ENCODE measurements around the gene TRAPPC3.
"Not testable (repeated sequence)": the region's sequence is repeated elsewhere in the genome, so short reads cannot be mapped to it uniquely, and the experiment has no call there.

The TRAPPC3 gene

DNA sequence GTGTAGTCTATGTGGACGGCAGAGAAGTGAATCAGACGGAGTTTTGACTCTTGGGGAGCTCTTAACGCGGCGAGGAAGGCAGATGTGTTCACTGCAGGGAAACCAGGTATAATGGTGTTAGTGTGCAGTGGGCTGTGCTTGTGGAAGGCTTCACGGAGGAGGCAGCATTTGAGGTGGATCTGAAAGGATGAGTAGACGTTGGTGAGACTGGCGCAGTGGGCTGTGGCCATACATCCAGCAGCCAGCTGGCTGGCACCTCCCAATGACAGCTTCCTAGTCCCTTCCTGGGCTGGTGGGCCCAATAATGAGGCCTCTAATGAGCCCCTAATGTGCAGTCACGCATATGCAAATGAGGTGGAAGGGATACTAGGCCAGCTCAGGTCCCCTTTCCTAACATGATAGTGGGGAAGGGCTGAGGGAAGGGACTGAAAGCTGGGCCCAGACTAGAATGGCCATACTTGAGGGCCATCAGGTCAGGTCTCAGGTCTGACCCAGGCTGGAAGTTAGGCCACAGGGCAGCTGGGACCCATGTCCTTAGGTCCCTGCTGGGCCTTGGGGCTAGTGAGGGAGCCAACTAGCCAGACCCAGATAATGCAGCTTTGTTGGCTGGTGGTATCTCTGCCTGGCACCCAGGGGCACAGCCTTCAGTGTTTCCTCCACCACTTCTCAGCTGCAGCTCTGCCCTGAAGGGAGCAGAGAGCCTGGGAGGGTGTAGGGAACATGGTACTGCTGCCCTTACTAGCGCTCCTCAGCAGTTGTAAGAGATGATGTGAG, 10.5 kb upstream of the TRAPPC3 start:
- CTCF ChIA-PET: interaction anchor here (0.6 to 1.8 kb wide), 4 partner anchors 10 to 73 kb away, joined by 3 to 20 read pairs (median 4); partner anchors contain the start of gene TRAPPC3
- no peak for DNase-seq (ENCODE audit: extremely low spot score)
- TF ChIP-seq, protein P1, sequence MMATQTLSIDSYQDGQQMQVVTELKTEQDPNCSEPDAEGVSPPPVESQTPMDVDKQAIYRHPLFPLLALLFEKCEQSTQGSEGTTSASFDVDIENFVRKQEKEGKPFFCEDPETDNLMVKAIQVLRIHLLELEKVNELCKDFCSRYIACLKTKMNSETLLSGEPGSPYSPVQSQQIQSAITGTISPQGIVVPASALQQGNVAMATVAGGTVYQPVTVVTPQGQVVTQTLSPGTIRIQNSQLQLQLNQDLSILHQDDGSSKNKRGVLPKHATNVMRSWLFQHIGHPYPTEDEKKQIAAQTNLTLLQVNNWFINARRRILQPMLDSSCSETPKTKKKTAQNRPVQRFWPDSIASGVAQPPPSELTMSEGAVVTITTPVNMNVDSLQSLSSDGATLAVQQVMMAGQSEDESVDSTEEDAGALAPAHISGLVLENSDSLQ (IDR thresholded peaks at IDR 0.05): no peak
- TF ChIP-seq BHLHE40 (IDR thresholded peaks at IDR 0.05; ENCODE audit: borderline replicate concordance) (no peak), SP1 (IDR thresholded peaks at IDR 0.05) (no peak)
- POLR2A ChIA-PET: interaction anchor here (1.2 to 5.5 kb wide), 3 partner anchors 10 to 64 kb away, joined by 4 to 42 read pairs (median 9); partner anchors contain the start of genes THRAP3 and TRAPPC3

DNA sequence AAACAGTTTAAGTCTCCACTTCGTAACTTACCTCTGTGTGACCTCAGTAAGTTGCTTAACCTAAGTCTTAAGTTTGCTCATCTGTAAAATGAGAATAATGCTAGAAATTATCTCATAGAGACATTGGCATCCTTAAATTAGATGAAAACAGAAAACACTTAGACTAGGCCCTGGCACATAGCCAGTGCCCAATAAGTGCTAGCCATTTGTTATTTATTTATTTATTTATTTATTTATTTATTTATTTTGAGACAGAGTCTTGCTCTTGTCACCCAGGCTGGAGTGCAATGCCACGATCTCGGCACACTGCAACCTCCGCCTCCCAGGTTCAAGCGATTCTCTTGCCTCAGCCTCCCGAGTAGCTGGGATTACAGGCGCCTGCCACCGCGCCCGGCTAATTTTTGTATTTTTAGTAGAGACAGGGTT, 9.6 kb upstream of the TRAPPC3 start:
- CTCF ChIA-PET; DNase-seq (ENCODE audit: extremely low spot score): not testable (repeated sequence)
- POLR2A ChIA-PET: interaction anchor here (1.2 to 5.5 kb wide), 2 partner anchors 9 to 29 kb away, joined by 4 to 42 read pairs; partner anchors contain the start of gene TRAPPC3

DNA sequence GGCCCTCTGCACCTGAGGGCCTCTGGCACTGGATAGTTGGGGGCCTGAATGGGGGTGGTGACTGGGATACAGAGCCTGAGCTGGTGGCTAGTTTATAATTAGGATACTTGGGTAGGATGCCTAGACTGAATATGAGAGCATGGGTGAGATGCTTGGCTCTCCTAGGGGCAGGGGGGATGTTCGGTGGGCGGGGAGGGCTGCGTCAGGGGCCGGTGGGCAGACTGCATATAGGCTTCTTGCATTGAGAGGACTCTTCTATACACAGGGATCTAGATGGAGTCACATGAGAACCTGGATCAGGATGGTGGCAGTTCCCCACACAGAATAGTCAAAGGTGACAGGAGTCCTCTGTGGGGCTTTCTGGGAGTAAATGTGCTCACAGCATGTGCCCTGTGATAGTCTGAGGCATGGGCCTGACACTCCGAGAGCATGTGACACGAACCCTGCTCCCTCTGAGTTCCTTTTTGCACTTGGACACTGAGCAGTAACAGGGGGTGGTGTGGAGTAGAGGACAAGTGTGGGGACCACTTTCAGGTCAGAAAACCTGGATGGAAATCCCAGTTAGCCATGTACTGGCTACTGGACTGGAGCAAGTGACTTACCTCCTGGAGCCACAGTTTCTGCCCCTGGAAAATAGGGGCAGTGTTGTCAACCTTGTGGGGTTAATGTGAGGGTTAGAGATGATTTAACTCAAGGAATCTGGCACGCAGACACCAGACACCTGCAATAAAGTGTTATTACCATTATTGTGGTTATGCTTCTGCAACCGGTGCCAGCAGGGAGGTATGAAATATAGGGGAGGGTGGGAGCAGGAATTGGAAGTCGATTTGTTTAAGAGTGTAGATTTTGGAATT, 8.9 kb upstream of the TRAPPC3 start:
- CTCF ChIA-PET: no interaction called here
- DNase-seq (ENCODE audit: extremely low spot score): no peak
- no peak for TF ChIP-seq ZNF384 (IDR thresholded peaks at IDR 0.05)
- TF ChIP-seq FOXK2 (IDR thresholded peaks at IDR 0.05): no peak
- TF ChIP-seq TARDBP (IDR thresholded peaks at IDR 0.05): no peak
- TF ChIP-seq, protein P1 (IDR thresholded peaks at IDR 0.05): no peak
- TF ChIP-seq SUZ12 (IDR thresholded peaks at IDR 0.05): no peak
- no peak for TF ChIP-seq LEF1 (IDR thresholded peaks at IDR 0.05; ENCODE audit: borderline replicate concordance)
- no peak for TF ChIP-seq CTBP1 (IDR thresholded peaks at IDR 0.05; ENCODE audit: borderline replicate concordance)
- TF ChIP-seq HDGF (IDR thresholded peaks at IDR 0.05; ENCODE audit: borderline replicate concordance): no peak
- TF ChIP-seq FOXA1 (IDR thresholded peaks at IDR 0.05): no peak
- no peak for TF ChIP-seq ARNT (IDR thresholded peaks at IDR 0.05)
- no peak for TF ChIP-seq ELF4 (IDR thresholded peaks at IDR 0.05)
- no peak for TF ChIP-seq FOXM1 (IDR thresholded peaks at IDR 0.05; ENCODE audit: borderline replicate concordance)
- no peak for TF ChIP-seq SP1 (IDR thresholded peaks at IDR 0.05)
- no peak for TF ChIP-seq NFRKB (IDR thresholded peaks at IDR 0.05)
- POLR2A ChIA-PET: interaction anchor here (5.5 kb wide), 1 partner anchor 8 kb away, joined by 42 read pairs; the partner anchor contains the start of gene TRAPPC3

DNA sequence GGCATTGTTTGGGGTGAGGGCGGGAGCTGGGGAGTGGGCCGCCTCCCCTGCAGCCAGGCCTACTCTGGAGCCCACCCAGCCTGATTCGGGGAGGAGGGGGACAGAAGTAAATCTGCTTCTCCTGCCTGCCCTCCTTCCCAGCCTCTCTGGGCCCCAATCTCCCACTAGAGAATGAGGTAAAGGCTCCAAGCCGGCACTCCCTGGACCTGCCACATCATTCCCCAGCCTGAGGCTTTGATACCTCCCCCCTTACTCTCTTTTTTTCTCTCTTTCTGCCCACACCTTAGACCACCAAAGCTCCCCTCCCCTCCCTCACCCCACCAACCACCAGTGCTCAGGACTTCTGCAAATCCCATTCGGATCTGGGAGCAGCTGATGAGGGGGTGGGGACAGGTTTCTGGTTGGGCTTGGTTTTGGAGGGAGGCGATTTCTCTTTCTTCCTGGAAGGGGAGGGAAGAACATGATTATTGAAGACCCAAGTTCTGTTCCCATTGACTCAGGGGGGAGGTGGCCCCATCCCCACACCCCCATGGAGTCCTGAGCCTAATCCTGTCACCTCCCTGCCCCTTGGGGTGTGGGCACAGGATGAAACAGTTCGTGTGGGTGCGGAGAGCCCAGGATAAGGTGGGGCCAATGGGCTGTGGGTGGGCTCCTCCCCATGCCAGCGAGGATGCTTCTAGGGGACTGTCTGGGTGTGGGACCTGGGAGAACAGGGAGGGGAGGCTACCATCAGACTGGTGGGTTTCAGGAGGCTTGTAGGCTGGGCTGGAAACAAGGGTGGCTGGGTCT, 8.0 kb upstream of the TRAPPC3 start:
- ChIA-PET POLR2A (interaction anchor here (1.0 to 2.0 kb wide), 5 partner anchors 10 to 81 kb away, joined by 3 to 9 read pairs (median 5); partner anchors contain the start of gene THRAP3), CTCF (no interaction called here)
- no peak for DNase-seq (ENCODE audit: extremely low spot score)

DNA sequence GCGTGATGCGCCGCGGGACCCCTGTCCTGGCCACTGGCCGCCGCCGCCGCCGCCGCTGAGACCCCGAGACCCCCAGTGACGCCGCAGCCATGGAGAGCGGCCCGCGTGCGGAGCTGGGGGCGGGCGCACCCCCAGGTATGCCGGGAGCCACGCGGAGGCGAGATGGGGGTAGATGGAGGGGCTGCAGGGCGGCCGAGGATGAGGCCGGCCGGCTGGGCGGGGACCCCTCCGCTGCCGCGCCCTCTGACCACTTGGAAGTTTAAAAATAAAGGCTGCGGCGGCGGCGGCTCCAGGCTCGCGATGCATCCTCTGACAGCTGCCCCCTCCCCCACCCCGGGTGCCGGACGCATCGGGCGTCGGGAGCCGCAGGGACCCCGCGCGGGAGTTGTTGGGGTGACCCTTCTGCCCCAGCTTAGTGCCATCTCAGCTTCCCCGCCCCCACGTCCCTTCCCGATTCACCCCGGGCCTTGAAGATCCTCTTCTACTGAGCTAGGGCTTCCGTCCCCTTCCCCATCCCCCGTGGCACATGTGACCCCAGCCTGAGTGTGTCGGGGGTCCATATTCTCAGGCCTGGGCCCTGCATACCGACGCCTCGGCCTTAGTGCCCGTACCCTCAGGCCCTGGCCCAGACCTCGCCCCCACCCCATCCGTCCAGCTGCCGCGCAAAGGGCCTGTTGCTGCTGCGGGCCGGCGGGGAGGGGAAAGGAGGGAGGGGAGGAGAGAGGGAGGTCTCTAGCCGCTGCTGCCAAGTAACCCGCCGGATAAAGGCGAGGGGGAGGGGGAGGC, 7.2 kb upstream of the TRAPPC3 start:
- POLR2A ChIA-PET: interaction anchor here (0.5 to 2.0 kb wide), 7 partner anchors 9 to 81 kb away, joined by 3 to 9 read pairs (median 4); partner anchors contain the start of gene THRAP3
- DNase-seq (ENCODE audit: extremely low spot score): peak; percentile 70
- TF ChIP-seq L3MBTL2 (conservative IDR thresholded peaks at IDR 0.05) (0 out of 2 replicates have a peak, but pooled peaks have one; percentile 15), SUZ12 (IDR thresholded peaks at IDR 0.05) (no peak)
- CTCF ChIA-PET: interaction anchor here (0.7 to 1.2 kb wide), 2 partner anchors 68 to 129 kb away, joined by 3 to 4 read pairs; partner anchors contain the start of gene THRAP3

More for the DNA sequence above, 8.0 kb upstream of the TRAPPC3 start:
- TF ChIP-seq SP1 (IDR thresholded peaks at IDR 0.05) (no peak), FOXM1 (IDR thresholded peaks at IDR 0.05; ENCODE audit: borderline replicate concordance) (no peak), TARDBP (IDR thresholded peaks at IDR 0.05) (no peak), SUZ12 (IDR thresholded peaks at IDR 0.05) (no peak), CTBP1 (IDR thresholded peaks at IDR 0.05; ENCODE audit: borderline replicate concordance) (no peak), FOXA1 (IDR thresholded peaks at IDR 0.05) (no peak), ZNF384 (IDR thresholded peaks at IDR 0.05) (no peak), L3MBTL2 (conservative IDR thresholded peaks at IDR 0.05) (no peak), HDGF (IDR thresholded peaks at IDR 0.05; ENCODE audit: borderline replicate concordance) (no peak), ARNT (IDR thresholded peaks at IDR 0.05) (no peak), ELF4 (IDR thresholded peaks at IDR 0.05) (no peak), BHLHE40 (IDR thresholded peaks at IDR 0.05; ENCODE audit: borderline replicate concordance) (no peak)
- TF ChIP-seq, protein P1 (IDR thresholded peaks at IDR 0.05): no peak
